Measurements from ENCODE around the gene MEA1. TPM values are rescaled to one million over a fixed set of nuclear protein-coding genes. Genes with fewer than 3 reads are reported as not detected.
A peak's percentile ranks its signal among the peaks of the same experiment; 100 is the strongest.

Gene MEA1
- polyA plus RNA-seq, 1 experiment: 86.5 TPM

DNA sequence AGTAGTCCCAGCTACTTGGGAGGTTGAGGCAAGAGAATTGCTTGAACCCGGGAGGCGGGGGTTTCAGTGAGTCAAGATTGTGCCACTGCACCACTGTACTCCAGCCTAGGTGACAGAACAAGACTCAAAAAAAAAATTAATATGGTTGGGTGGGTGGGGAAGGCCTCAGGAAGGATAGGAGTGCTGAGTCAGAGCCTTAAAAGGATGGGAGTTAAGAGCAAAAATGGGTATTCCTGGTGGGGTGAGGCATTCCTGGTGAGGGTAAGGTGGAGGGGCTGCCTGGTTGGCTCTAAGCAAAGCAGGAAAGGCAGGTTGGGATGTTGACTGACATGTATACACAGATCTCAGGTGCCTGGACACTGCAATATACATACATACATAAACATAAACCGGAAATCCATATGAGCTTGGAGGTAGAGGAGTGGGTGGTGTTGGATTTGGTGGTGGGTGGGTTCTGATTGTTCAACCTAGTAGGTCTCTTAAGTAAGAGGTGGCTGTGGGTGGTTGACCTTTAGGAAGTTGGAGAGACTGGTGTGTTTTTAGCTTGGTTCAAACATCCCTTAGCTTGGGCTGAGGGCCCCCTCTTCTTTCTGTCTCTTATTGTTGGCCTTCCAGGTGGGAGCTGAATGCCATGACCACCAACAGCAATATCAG, 6.4 kb upstream of the MEA1 start:
- ChIA-PET CTCF (interaction anchor here (1.1 kb wide), 2 partner anchors 119 to 124 kb away, joined by 6 to 8 read pairs; no protein-coding TSS in a partner anchor), POLR2A (interaction anchor here (0.6 to 2.9 kb wide), 5 partner anchors 13 to 75 kb away, joined by 3 to 12 read pairs (median 4); partner anchors contain the start of genes CUL7, PEX6 and PPP2R5D)
- Histone ChIP-seq H3K9me3 (ENCODE audit: control insufficient read depth, insufficient read depth, low read length) (no peaks in the 10 kb centered on the region; the same call in 1 of the 2 replicates), H3K4me3 (ENCODE audit: low read depth, low read length) (no peak overlapping the region), H3K27ac (ENCODE audit: low read depth, low read length) (peak overlapping the region; percentile 52), H3K27me3 (ENCODE audit: control insufficient read depth, insufficient read depth, low read length) (no peaks in the 10 kb centered on the region)
- TF ChIP-seq, protein P1, sequence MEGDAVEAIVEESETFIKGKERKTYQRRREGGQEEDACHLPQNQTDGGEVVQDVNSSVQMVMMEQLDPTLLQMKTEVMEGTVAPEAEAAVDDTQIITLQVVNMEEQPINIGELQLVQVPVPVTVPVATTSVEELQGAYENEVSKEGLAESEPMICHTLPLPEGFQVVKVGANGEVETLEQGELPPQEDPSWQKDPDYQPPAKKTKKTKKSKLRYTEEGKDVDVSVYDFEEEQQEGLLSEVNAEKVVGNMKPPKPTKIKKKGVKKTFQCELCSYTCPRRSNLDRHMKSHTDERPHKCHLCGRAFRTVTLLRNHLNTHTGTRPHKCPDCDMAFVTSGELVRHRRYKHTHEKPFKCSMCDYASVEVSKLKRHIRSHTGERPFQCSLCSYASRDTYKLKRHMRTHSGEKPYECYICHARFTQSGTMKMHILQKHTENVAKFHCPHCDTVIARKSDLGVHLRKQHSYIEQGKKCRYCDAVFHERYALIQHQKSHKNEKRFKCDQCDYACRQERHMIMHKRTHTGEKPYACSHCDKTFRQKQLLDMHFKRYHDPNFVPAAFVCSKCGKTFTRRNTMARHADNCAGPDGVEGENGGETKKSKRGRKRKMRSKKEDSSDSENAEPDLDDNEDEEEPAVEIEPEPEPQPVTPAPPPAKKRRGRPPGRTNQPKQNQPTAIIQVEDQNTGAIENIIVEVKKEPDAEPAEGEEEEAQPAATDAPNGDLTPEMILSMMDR (IDR thresholded peaks at IDR 0.05; ENCODE audit: low read depth, low read length): no peak
- no peak for DNase-seq (ENCODE audit: low read depth, low spot score)

DNA sequence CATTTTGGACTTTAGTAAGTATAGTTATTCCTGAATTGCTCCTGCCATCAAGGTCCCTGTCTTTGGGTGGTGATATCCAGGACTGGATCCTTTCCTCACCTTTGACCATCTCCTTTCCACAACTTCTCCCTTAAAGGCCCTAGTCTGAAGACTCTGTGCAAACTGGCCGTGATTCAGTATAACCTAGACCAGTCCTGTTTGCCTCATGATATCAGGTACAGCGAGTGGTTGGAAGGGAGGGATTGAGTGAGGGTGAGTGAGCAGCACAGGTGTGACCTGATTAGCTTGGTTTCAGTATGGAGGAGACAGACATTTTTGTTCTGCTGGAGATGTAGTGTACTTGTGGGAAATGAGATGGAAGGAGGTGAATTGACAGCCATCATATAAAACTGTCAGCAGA, 5.4 kb upstream of the MEA1 start:
- ChIA-PET POLR2A (no interaction called here), CTCF (no interaction called here)
- Histone ChIP-seq H3K4me3 (ENCODE audit: low read depth, low read length) (no peak overlapping the region), H3K9me3 (ENCODE audit: control insufficient read depth, insufficient read depth, low read length) (no peaks in the 10 kb centered on the region; the same call in 1 of the 2 replicates), H3K27me3 (ENCODE audit: control insufficient read depth, insufficient read depth, low read length) (no peaks in the 10 kb centered on the region), H3K27ac (ENCODE audit: low read depth, low read length) (no peak overlapping the region)
- TF ChIP-seq, protein P1 (IDR thresholded peaks at IDR 0.05; ENCODE audit: low read depth, low read length): no peak
- no peak for DNase-seq (ENCODE audit: low read depth, low spot score)

DNA sequence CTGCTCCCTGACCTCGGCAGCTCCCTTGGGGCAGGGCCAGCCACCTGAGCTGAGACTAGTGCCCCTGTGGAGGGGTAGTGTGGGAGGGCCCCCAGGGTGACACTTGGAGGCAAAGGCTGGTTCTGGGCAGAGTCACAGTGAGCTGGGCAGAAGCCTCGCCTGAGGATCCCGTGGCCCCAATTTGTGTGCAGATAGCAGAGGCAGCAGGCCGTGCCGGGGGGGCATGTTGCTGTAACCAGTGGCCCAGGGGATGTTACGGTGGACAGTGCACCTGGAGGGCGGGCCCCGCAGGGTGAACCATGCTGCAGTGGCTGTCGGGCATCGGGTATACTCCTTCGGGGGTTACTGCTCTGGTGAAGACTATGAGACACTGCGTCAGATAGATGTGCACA, 3.2 kb upstream of the MEA1 start:
- Histone ChIP-seq H3K4me3 (ENCODE audit: low read depth, low read length) (no peak overlapping the region), H3K27me3 (ENCODE audit: control insufficient read depth, insufficient read depth, low read length) (no peaks in the 10 kb centered on the region), H3K27ac (ENCODE audit: low read depth, low read length) (no peak overlapping the region), H3K9me3 (ENCODE audit: control insufficient read depth, insufficient read depth, low read length) (no peaks in the 10 kb centered on the region; the same call in 1 of the 2 replicates)
- TF ChIP-seq, protein P1 (IDR thresholded peaks at IDR 0.05; ENCODE audit: low read depth, low read length): no peak
- no peak for DNase-seq (ENCODE audit: low read depth, low spot score)
- CTCF ChIA-PET: interaction anchor here (1.0 kb wide), 1 partner anchor 13 kb away, joined by 3 read pairs; no protein-coding TSS in a partner anchor
- POLR2A ChIA-PET: no interaction called here

DNA sequence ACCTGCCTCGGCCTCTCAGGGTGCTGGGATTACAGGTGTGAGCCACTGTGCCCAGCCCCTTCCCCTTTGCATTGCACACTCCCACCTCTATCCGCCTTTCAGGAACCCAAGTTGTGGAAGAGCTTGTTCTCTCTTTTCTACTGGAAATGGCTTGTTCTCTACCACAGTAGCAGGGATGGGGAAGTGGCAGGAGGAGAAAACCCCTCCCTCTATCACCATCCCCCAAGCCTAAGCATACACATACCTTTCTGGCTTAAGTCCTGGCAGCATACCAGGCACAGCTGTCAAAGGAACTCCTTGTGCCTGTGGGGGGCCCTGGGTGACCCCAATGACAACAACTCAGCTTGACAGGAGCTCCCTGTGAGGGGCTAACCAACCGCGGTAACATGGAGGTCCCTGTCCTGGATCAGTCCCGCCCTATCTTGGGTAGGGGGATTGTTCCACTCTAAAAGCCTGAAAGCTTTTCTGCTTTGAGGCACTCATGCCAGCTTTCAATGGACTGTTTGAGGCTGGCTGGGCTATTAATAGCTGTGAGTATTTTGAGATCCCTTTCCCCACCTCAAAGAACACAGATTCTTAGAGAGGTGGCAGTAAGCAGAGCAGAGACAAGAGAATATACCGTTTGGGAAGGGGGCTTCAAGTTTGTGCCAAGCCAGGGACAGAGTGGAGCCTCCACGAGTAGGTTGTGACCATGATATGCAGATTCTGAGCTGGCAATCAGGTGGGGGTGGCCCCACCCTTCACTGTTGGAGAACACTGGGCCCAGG, 2.6 kb upstream of the MEA1 start:
- H3K27ac ChIP-seq (ENCODE audit: low read depth, low read length): no peak overlapping the region
- no peaks in the 10 kb centered on the region for H3K27me3 ChIP-seq (ENCODE audit: control insufficient read depth, insufficient read depth, low read length)
- TF ChIP-seq, protein P1 (IDR thresholded peaks at IDR 0.05; ENCODE audit: low read depth, low read length): no peak
- CTCF ChIA-PET: interaction anchor here (1.0 kb wide), 1 partner anchor 14 kb away, joined by 3 read pairs; no protein-coding TSS in a partner anchor
- no peaks in the 10 kb centered on the region; the same call in 1 of the 2 replicates for H3K9me3 ChIP-seq (ENCODE audit: control insufficient read depth, insufficient read depth, low read length)
- no peak overlapping the region for H3K4me3 ChIP-seq (ENCODE audit: low read depth, low read length)
- POLR2A ChIA-PET: no interaction called here
- no peak for DNase-seq (ENCODE audit: low read depth, low spot score)

Measured in AG04450 (cell line).